GM12892 (cell line): ENCODE measurements around the gene VCAN.

ENCODE experiments used
- POLR2A ChIP-seq: IDR thresholded peaks from 2 replicates; pipeline ENCODE4 v1.6.1; 2011; ENCODE audit warnings: low read depth, low read length, control low read depth
- TAF1 ChIP-seq: IDR thresholded peaks from 2 replicates; pipeline ENCODE4 v1.6.1; 2011; ENCODE audit warnings: low read depth, mild to moderate bottlenecking, control low read depth, low read length, borderline replicate concordance

- TF ChIP-seq POLR2A (no peak), TAF1 (no peak)
Observed at GRCh38 chr5:83440826-83441225, 30.7 kb upstream of the VCAN start.
